NCI-H1092 treated with DMSO at 0.1 percent for 48 hours (cell line): ENCODE measurements around the gene CYP27C1.
A peak's percentile ranks its signal among the peaks of the same experiment; 100 is the strongest.
"Not testable (repeated sequence)": the region's sequence is repeated elsewhere in the genome, so short reads cannot be mapped to it uniquely, and the experiment has no call there.

Experiments
- DNase-seq: peaks from one replicate; lab custom pipeline; 2025; lab: John Stamatoyannopoulos, UW

CYP27C1 gene

DNA sequence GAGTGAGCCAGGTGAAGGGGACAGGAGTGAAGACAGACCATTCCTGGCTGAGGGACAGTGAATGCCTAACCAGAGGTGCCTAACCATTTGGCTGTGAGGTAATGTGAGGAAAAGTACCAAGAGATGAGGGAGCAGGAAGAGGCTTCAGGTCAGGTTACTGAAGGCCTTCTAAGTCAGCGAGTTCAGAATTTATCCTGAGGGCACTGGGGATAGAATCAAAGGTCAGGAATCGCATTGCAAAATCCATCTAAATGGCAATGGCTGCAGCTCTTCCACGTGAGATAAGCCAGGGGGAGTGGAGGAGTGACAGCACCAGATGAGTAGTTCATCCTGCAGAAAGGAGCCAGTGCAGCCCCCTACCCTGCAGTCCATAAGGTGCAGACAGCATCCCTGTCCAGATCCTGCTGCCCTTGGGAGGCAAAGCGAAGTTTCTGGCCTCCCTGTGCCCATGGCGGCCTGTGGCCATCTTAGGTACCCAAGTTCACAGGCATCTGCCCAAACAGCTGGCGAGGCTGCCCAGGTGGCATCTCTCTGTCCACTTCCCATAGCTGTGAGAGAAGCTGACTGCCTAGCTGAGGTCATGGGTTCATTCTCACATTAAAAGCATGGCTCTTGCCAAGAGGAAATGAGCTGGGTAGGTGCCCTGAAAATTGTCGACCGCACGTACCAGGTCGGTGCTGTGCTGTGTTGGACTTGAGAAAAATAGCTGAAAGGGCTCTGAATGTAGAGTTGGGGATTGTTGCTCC, 49.5 kb downstream of the CYP27C1 start:
- DNase-seq: no peak

DNA sequence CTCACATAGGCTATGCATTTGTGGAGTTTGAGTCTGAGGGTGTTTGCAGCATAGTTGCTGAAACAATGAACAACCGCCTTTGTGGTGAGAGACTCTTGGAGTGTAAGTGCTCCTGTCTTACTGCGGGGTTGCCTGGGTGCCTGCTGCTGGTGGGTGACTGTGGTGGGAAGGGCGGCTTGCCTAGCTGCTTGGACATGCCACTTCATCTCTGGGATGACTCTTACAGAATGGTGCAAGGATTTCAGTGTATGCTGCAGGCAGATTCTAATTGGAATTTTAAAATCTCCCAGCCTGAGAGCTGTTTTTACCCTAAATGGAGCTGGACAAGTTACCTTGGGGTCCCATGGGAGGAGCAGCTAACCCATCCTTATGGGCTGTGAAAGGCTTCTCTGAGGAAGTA, 50.1 kb downstream of the CYP27C1 start:
- DNase-seq: no peak

DNA sequence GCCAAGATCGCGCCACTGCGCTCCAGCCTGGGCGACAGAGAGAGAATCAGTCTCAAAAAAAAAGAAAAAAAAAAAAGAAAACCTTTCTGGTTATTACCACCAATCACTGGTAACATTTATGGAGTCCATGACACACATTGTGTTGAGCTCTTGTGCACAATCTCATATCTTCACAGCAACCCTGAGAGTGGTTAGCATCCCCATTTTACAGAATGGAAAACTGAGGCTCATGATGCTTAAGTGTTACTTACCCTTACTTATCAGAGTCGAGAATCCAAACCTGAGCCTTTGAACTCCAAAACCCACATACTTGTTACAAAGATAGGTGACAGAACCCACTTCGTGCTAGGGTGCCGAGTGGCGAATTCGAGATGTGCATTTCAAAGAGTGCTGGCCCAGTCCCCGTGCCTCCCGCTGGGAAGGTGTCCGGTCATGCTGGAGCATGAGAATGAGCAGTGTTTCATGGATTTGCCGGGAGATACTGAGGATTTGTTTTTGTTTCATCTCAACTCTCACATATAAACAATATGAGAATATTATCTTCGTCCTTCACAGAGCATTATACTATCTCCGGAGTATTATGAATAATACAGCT, 50.9 kb downstream of the CYP27C1 start:
- DNase-seq: no peak

DNA sequence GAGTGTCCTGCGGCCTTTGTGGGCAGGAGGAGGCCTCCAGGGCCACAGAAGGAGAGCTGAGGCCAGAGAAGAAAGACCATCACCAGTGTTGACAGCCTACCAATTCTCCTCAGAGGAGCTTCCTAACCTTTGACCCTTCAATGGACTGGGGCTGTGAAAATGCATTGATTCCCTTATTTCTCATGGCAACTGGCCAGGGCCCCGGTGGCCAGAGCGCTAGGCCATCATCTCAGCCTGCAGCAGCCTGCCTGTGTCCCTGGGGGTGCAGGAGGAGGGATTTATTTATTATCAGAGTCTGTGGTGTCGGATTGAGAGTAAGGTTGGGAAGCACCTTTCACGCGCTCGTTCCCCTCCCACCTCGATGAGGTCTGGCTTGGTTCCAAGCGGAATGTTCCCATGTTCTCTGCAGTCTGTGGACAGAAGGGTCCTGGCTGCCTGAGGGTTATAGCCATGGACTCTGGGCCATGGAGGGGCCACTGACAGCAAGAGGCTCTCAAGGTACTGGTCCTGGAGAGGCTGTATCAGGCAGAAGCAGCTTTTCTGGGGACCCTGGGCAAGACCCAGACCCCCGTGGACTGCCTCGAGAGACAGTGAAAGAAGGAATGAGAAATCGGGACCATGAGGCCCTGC, 53.8 kb downstream of the CYP27C1 start:
- peak; percentile 11 for DNase-seq

DNA sequence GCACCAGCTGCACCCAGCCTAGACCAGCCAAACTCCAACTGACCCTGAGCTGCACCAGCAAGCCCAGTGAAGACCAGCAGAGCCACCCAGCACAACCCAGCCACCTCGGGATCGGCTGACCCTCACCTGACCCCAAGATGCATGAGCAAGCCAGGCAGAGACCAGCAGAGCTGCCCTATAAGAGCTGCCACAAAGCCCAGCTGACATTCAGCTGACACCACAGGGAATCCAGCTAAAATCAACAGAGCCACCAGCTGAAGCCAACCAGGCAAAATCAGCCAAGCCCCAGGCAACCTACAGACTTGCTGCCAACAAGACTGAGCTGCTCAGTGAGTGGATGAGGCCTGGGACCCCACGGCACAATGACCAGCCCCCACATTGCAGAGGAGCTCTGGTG, 54.6 kb downstream of the CYP27C1 start:
- peak; percentile 71 for DNase-seq

DNA sequence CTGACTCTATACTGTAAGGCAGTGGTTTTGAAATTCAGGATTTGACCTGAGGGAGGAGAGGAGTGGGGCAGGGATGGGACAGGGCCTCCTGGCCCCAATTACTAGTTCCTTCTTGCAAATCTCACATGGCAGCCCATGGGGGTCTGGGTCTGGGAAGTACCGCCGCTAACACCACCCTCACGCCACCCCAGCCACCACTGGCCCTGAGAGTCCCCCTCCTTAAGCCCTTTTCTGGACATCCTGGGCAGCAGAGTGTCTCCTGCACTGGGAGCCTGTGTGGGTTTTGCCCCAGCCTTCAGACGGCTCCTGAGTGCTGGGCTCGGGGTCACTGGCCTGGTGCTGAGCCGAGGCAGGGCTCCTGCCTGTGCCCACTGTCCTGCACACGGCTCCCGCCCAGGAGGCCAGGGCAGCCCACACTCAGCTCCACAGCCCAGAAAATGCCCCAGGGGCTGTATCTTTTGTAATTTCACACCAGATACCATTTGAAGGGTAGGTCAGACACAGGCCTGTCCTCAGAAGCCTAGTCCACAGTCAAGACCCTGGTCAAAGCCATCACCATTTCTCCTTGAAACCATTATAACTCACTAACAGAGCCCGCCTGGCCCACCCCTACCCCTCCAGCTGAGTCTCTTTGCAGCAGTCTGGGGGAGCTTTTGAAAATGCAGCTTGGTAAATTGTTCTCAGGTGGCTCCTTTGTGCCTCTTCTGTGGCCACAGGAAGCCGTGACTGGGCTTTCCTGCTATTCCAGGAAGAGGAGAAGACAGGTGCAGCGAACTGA, 55.1 kb downstream of the CYP27C1 start:
- DNase-seq: no peak

DNA sequence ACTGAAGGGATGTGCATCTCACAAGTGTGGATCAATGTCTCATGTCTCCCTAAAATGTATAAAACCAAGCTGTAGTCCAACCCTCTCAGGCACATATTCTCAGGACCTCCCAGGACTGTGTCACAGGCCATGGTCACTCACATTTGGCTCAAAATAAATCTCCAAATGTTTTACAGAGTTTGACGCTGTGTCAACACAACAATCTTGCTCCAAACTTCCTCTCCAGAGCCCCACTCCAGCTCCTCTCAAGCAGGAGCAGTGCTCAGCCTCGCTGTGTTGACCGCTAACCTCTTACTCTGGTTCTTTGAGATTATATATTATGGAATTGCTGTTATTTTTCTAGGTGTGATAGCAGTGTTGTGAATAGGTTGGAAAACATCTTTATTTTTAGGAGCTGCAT, 56.2 kb downstream of the CYP27C1 start:
- DNase-seq: no peak

DNA sequence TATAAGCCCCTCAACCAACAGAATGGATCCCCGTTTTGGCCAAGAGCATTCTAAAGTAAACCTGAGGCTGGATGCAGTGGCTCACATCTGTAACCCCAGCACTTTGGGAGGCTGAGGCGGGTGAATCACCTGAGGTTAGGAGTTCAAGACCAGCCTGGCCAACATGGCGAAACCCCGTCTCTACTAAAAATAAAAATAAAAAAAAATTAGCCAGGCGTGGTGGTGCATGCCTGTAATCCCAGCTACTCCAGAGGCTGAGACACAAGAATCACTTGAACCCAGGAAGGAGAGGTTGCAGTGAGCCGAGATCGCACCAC, 57.1 kb downstream of the CYP27C1 start:
- DNase-seq: not testable (repeated sequence)

DNA sequence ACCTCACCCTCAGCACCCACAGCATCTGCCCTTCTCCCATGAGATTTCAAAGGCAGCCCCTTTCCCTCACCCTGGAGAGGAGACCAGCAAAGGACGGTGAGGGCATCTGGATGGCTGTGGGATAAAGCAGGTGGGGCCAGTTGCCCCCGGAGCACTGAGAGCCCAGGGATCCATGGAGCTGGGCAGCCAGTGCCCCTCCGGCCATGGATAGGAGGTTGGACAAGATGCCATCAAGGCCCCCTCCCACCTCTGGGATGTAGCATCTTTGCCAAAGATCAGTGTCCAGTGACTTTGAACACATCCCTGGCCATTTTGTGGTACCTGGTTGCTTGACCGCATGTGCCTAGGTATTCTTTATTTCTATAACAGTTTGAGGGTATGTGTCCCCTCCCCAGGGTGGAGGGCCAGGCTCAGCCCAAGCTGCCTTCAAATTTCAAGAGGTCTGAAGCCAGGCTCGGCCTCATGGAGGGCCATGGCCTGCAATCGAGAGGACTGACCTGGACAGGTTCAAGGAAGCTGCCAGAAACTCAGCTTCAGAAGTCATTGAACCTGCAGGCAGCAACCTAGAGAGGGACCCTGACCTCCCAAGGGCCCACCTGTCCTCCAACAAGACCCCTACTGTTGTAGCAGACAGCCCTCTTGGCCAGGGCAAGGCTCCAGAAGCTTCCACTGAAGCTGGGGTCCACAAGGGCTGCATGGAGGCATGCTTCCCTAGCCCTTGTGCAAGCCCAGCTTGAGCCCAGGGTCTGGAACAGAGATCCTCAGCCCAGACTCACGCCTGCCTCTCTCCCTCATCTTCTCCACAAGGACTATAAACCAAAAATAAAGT, 57.6 kb downstream of the CYP27C1 start:
- DNase-seq: no peak

DNA sequence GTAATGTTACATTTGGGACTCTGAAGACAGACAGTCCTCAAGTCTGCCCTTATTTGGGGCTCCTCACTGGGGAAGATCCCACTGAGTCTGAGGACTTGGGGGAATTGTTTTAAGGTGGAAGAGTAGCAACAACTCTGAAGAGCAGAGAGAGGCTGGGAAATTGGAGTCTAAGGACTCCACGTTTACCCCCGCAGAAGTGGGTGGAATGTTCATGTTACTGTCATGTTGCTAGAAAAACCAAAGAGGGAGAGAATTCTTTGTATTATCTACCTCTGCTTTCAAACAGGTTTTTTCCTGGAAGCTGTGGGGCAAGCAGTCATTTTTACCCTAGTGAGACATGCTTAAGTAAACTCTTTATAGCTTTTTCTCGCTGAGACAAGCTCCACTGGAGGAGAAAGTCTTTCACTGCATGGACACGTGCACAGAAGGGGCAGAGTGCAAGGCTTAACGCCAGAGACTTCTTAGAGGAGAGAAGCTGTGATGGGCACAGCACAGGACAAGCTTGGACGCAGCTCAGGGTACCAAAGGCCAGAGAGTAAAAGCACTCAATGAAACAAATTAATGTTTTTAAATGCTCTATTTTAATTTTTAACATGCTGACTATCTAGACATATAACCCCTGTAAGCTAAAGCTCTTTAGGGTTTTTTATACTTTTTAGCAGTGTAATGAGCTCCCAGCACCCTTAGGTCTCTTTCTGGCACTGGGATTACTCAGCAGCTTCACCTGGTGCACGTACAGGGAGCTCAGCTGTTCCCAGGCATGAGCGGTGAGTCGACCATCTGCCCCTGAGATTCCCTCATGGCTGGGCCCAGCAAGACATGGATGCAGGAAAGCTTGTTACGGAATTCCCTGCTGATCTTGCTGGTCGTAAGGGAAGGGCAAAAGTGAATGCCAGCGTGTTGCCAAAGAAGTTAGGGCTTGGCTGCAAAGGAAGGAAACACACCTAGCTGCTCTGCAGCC, 58.6 kb downstream of the CYP27C1 start:
- DNase-seq: no peak

DNA sequence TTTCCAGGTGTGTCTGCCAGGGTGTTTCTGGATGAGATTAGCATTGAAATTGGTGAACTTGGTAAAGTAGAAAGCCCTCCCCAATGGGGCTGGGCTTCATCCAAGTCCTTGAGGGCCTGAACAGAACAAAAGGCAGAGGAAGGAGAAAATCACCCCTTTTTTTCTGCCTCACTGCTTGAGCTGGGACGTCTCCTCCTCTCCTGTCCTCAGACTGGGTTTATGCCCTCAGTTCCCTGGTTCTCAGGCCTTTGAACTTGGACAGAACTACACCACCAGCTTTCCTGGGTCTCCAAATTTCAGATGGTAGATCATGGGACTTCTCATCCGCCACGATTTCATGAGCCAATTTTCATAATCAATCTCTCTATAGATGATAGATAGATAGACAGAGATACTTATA, 59.4 kb downstream of the CYP27C1 start:
- DNase-seq: no peak

DNA sequence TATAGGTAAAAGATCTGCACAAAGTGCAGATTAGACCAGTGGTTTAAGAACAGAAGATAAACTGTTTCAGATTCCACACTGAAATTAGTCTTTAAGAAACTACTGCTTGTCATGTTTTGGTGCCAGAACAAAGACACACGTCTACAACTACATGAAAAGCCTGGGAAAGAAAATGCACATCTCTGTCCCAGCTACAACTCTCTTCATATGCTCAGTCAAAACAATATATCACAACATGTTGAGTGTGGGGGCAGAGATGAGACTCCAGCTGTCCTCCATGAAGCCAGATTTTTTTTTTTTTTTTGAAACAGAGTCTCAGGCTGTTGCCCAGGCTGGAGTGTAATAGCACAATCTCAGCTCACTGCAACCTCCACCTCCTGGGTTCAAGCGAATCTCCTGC, 60.6 kb downstream of the CYP27C1 start:
- DNase-seq: no peak

DNA sequence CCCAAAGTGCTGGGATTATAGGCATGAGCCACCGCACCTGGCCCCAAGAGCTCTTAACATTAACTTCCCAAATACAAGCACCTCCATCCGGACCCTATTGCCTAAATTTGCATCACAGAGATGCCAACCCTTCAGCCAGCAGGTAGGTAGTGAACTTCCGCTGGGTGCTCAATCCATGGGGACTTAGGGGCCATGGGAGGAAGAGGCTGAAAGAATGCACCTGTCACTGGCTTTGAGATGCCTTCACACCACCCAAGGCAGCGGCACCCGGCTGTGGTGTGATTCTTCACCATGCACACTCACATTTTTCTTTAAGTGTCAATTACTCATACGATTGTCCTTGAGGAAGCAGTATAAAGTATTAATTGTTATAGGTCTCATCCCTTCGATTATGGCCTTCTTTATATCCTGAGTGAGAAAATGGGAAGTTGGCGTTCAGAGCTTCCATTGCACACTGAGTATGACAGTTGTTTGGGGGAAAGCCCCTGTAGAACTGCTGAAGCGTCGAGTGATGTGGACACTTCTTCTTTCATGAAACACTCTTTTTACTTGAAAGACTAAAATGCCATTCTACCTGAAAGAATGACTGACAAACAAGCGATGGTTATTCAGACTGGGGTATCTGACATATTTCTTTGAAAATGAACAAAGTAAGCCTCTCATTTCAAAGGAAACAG, 61.3 kb downstream of the CYP27C1 start:
- DNase-seq: no peak

DNA sequence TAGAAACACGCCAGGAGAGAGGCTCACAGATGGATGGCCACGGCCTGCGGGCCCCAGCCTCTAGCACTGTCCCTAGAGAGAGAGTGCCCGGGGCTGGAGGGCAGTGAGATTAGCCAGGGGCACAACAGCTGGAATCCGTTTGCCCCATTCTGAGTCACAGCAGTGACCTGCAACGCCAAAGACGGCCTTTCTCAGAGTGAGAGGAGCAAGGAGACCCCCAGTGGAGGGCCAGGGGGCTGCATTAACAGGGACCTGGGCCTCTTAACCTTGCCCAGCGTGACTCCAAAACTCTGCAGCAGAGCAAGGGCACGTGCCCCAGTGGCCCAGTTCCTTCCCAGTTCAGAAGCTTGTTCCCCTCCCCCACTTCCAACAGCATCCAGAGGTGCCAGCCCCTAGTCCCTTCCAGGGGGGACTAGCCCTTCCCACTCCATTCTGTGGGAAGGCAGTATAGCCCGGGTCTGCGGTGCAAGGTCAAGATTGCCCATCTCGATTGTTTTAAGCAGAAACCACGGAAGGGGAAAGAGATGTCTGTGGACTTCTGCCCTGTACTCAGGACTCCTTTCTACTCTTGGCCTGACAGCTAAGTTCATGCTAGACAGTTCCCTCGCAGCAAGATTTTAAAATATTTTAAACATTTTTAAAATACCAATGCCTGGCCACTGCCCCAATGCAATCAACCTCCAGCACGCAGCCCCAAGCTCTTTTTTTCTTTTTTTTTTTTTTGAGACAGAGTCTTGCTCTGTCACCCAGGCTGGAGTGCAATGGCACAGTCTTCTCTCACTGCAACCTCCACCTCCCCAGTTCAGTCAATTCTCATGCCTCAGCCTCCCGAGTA, 62.2 kb downstream of the CYP27C1 start:
- DNase-seq: no peak

DNA sequence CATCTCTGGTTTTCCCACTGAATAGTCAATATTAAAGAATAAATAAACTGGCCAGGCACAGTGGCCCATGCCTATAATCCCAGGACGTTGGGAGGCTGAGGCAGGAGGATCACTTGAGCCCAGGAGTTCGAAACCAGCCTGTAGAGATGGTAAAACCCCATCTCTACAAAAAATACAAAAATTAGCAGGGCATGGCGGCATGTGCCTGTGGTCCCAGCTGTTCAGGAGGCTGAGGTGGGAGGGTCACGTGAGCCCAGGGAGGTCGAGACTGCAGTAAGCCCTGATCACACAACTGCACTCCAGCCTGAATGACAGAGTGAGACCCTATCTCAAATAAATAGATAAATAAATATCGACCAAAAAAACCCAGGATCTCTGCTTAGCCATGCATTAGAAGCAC, 63.0 kb downstream of the CYP27C1 start:
- DNase-seq: no peak

DNA sequence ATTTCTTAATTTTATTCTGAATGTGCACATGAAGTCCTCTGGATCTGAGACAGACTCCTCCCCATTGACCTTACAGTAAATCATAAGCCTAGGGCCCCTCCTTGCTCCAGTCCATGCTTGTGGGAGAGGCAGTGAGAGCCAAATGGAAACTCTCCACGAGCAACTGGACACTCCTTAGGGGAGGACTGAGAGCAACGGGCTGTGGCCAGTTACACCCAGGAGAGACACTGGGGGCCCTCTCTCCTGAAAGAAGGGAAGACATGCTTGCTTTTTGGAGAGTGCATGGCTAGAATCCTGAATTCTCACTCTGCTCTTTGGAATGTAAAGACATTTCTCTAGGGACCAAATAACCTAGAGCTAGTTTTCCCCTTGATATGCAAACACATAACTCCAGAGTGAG, 64.2 kb downstream of the CYP27C1 start:
- DNase-seq: no peak

DNA sequence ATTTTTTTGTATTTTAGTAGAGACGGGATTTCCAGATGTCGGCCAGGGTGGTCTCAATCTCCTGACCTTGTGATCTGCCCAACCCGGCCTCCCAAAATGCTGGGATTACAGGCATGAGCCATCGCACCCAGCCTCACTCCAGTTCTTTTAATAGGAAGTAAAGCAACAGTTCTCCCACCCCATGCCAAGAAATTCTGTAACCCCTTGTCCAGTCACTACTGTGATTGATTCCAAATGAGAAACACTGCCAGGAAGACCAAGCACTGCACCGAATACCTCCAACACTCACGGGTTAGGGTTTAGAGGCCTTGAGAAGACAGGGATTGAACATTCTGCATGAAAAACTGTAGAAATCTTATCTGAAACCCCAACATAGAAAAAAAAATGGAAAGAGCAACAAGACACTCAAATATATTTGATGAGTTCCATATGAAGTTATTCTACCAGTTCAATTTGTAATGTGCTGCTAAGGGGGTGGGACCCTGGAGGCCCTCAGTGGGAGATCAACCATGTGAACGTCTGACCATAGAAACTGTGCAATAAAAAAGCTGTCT, 65.0 kb downstream of the CYP27C1 start:
- DNase-seq: no peak

DNA sequence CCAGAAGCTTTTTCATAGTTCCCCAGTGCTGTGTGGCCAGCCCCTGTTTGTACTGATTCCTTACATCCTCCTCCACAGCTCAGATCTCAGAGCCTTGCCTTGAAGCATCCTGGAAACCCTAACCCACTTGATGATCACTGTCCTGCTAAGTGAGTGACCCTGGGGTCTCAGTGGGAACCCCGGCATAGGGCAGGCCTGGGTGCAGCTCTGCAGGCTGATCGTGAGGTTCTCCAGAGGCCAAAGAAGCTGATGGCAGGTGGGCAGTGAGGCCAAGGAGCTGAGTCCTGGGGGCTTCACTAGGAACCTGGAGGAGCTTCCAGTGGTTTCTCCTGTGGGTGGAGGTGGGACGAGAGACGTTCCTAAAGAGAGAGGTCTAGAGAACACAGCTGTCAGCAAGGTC, 65.7 kb downstream of the CYP27C1 start:
- DNase-seq: no peak

DNA sequence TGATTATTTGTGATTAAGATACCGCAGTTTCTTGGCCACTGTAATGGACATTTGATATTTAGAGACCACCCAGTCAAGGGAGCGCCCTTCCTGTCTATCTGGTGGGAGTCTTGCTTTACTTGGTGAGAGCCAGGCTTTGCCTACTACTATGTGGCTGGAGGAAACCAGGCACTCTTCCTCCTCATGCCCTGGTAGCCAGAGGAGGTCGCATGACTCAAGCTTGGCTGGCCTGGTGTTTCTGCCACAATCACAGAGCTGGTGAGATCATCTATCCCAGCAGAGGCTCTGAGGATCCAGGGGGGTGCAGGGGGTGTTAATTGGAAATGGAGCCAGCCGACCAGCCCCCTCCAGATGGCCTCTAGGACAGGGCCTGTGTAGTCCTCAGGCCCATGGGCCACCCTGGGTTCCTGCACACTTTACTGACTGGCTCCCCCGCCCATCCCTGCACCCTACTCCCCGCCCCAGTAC, 66.4 kb downstream of the CYP27C1 start:
- DNase-seq: no peak
